Pancreas (tissue), 10 donors: Measurements from ENCODE around the gene FCHO2. TPM values are rescaled to one million over a fixed set of nuclear protein-coding genes. Genes with fewer than 3 reads are reported as not detected.

Source experiments
- ATAC-seq, 4 donors: fragments of 200-7000 bp; cut with Tn5 transposase; one replicate each; pipeline versions ENCODE4 v1.8.0 to v1.9.1; 2020; ENCODE audit warnings: mild to moderate bottlenecking in 4 of 4, moderate library complexity in 4 of 4
- DNase-seq, 6 donors: peaks; one replicate each; pipeline ENCODE4 v3.0.0-alpha.2; 2020
- FAIRE-seq: peaks from 2 replicates; lab custom pipeline; 2012; peaks lifted over from hg19 to GRCh38; lab: Jason Lieb, UNC
- H3K27ac ChIP-seq, 4 donors: fragments of 200-600 bp; sonication (generic); 1 replicate in 3 of 4; 2 replicates in 1 of 4; pipeline versions ENCODE4 v1.5.0 to v1.8.0; 2020
- H3K27me3 ChIP-seq, 4 donors: fragments of 200-600 bp; one replicate each; pipeline ENCODE4 v1.8.0; 2021
- H3K36me3 ChIP-seq, 3 donors: fragments of 200-600 bp; sonication (generic) in 1 of 3; one replicate each; pipeline versions ENCODE4 v1.5.0 to v1.8.0; 2020 to 2021
- H3K4me1 ChIP-seq, 3 donors: fragments of 200-600 bp; one replicate each; pipeline ENCODE4 v1.8.0; 2021
- H3K4me3 ChIP-seq, 4 donors: fragments of 200-600 bp; sonication (generic) in 2 of 4; one replicate each; pipeline versions ENCODE4 v1.5.0 to v1.8.0; 2020 to 2021
- H3K9me3 ChIP-seq, 4 donors: fragments of 200-600 bp; one replicate each; pipeline ENCODE4 v1.8.0; 2021
- CTCF ChIP-seq, 4 donors: fragments of 200-600 bp; sonication (generic) in 3 of 4; IDR thresholded peaks; one replicate each; pipeline versions ENCODE4 v1.5.0 to v1.8.0; 2021; ENCODE audit warnings: antibody characterized with exemption in 4 of 4
- WGBS, 2 donors: extraction: QIAGEN DNeasy Blood & Tissue Kit; methylation state at CpG; one replicate each; pipeline ENCODE4 v1.1.7; 2013; 5-methylcytosine and 5-hydroxymethylcytosine counted together
- intact Hi-C, 3 donors: fragments of 100-400 bp; cut with DNase I; formaldehyde crosslinking; loops; one replicate each; pipeline versions ENCODE4 v1.11.1 to v1.14.2; 2022
- polyA plus RNA-seq, 2 donors: library from polyadenylated mRNA; stranded (reverse); fragments of 200-250 nt; gene quantifications; one replicate each; pipeline ENCODE4 v1.2.3, GENCODE V29; 2013
- total RNA-seq, 6 donors: library from RNA; stranded (reverse); fragmentation: NEBNext Ultra II Directional in 4 of 6; extraction: Animal tissue kit (Norgen Biotek cat#: 25700) in 4 of 6; gene quantifications; one replicate each; pipeline versions ENCODE4 v1.2.1 to v1.2.4, GENCODE V29; 2021 to 2023
- donor health status: healthy with polysubstance abuse.
- donor health status: DM: no; HTN: no; CAD: no; lungs with moderate emphysema.
- donor health status: DM: no; HTN: no; CAD: no.
- donor health status: control.
- donor health status: control.
- donor health status: Bipolar disorder and iron deficiency.
- donor health status: DM: yes; HTN: yes; CAD: no.
- donor health status: DM: no; HTN: no; CAD: no.
- donor health status: DM: no; HTN: no; CAD: no.
- donor health status: DM: yes; HTN: yes; CAD: no.

Gene FCHO2
- total and polyA plus RNA-seq, 8 donors = 4.6 to 28.1 (median 12.5) TPM

GRCh38 chr5:72947498-72947897 lies 8.3 kb upstream of the FCHO2 start:
- H3K27ac ChIP-seq = no peak overlapping the region
- no peak for TF ChIP-seq CTCF (IDR thresholded peaks at IDR 0.05)
- no peak for DNase-seq
- no peak for FAIRE-seq
- intact Hi-C loops = no loop called here
- H3K4me3 ChIP-seq = no peak overlapping the region
- H3K36me3 ChIP-seq = no peaks in the 10 kb centered on the region
- no peak for ATAC-seq
- no peaks in the 10 kb centered on the region for H3K27me3 ChIP-seq
- H3K9me3 ChIP-seq = no peaks in the 10 kb centered on the region
- H3K4me1 ChIP-seq = no peaks in the 10 kb centered on the region

- DNase-seq = no peak
- FAIRE-seq = no peak
Measured at GRCh38 chr5:72949481-72949880, 6.4 kb upstream of the FCHO2 start.

GRCh38 chr5:72951671-72952468 lies 4.0 kb upstream of the FCHO2 start:
- no peak for ATAC-seq
- peak overlapping the region in 1 of 4 donors; percentile 16 for H3K27ac ChIP-seq
- peaks cover 0 to 14% (median 7%) of the 10 kb centered on the region in 3 donors for H3K4me1 ChIP-seq
- FAIRE-seq = no peak
- no peak for DNase-seq
- WGBS, 2 donors = 90 to 95% methylated on average over 7 of the region's 7 CpGs
- no peak overlapping the region for H3K4me3 ChIP-seq
- intact Hi-C loops = no loop called here
- no peak for TF ChIP-seq CTCF (IDR thresholded peaks at IDR 0.05)
- H3K9me3 ChIP-seq = no peaks in the 10 kb centered on the region
- no peaks in the 10 kb centered on the region for H3K27me3 ChIP-seq
- no peaks in the 10 kb centered on the region for H3K36me3 ChIP-seq

More at GRCh38 chr5:72949481-72949880, 6.4 kb upstream of the FCHO2 start:
- no peak for TF ChIP-seq CTCF (IDR thresholded peaks at IDR 0.05)
- Histone ChIP-seq H3K4me3 (no peak overlapping the region), H3K36me3 (no peaks in the 10 kb centered on the region), H3K27me3 (no peaks in the 10 kb centered on the region), H3K9me3 (no peaks in the 10 kb centered on the region), H3K27ac (no peak overlapping the region), H3K4me1 (peaks cover 0 to 7% (median under 1%) of the 10 kb centered on the region in 3 donors)
- intact Hi-C loops = no loop called here
- ATAC-seq = no peak

GRCh38 chr5:72954389-72954788 lies 1.5 kb upstream of the FCHO2 start:
- Histone ChIP-seq H3K9me3 (no peaks in the 10 kb centered on the region), H3K36me3 (no peaks in the 10 kb centered on the region), H3K4me3 (peak overlapping the region in 1 of 4 donors; percentile 84), H3K27ac (peak overlapping the region in 2 of 4 donors; percentile 91 to 98), H3K27me3 (no peaks in the 10 kb centered on the region), H3K4me1 (peaks cover 0 to 24% (median 13%) of the 10 kb centered on the region in 3 donors)
- no peak for TF ChIP-seq CTCF (IDR thresholded peaks at IDR 0.05)
- no peak for DNase-seq
- no peak for ATAC-seq
- no peak for FAIRE-seq
- intact Hi-C loops = no loop called here
- WGBS, 2 donors = 67 to 74% methylated on average over 7 of the region's 7 CpGs
